HepG2 (cell line): Measurements from ENCODE around the gene DNAJC9.

ENCODE experiments used
- CTCF ChIP-seq: sonication (generic); formaldehyde crosslinking; IDR thresholded peaks from 2 replicates; pipeline ENCODE4 v1.5.0; 2020; ENCODE audit warnings: mild to moderate bottlenecking, missing genetic modification reagents, moderate library complexity
- HDAC2 ChIP-seq: sonication (generic); formaldehyde crosslinking; IDR thresholded peaks from 2 replicates; pipeline ENCODE4 v1.4.0; 2020; ENCODE audit warnings: missing genetic modification reagents
- JUN ChIP-seq: sonication (generic); formaldehyde crosslinking; IDR thresholded peaks from 2 replicates; pipeline ENCODE4 v1.4.0; 2020; ENCODE audit warnings: mild to moderate bottlenecking, missing genetic modification reagents
- TAF1 ChIP-seq: sonication (generic); formaldehyde crosslinking; IDR thresholded peaks from 2 replicates; pipeline ENCODE4 v1.4.0; 2020; ENCODE audit warnings: missing genetic modification reagents
- ZNF142 ChIP-seq: sonication (generic); formaldehyde crosslinking; IDR thresholded peaks from 2 replicates; pipeline ENCODE4 v1.4.0; 2020; ENCODE audit warnings: missing genetic modification reagents

GRCh38 chr10:73246646-73247508 lies at the start of gene DNAJC9:
- TF ChIP-seq ZNF142 (CRISPR knock-in tag), result no peak
- TF ChIP-seq HDAC2 (CRISPR knock-in tag), result peak; percentile 64
- peak; percentile 92 for TF ChIP-seq TAF1 (CRISPR knock-in tag)
- peak; percentile 75 for TF ChIP-seq CTCF
- TF ChIP-seq JUN (CRISPR knock-in tag), result peak; percentile 60; the same call in 1 of the 2 replicates
